NK-92 (cell line): Measurements from ENCODE around the gene GPR61.

Experiments used
- DNase-seq: peaks from one replicate; lab custom pipeline; 2025; ENCODE audit not compliant: unreplicated experiment; lab: John Stamatoyannopoulos, UW

Gene GPR61

DNA sequence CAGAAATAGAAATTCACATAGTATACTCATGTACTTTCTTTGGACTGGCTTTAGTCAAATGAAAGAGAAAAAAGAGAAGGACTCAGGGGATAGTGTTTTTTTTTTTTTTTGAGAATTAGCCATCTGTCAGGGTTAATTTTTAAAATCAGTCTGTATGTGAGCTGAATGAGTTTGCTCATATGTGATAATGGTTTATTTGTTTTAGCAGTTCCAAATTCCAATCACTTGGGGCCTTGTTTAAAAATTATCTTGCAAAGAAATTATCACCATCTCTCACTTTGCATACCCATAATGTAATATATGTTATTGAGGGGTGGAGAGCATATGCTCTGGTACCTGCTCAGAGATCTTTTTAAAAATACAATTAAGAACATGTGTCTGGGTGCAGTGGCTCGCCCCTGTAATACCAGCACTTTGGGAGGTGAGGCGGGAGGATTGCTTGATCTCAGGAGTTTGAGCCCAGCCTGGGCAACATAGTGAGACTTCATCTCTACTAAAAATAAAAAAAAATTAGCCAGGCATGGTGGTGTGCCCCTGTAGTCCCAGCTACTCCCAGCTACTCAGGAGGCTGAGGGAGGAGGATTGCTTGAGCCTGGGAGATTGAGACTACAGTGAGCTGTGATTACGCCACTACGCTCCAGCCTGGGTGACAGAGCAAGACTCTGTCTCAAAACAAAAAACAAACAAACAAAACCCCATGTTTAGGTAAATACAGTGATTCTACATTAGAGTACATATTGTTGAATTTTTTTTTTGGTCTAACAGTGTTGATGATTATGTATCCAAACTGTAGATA is 28.4 kb downstream of the GPR61 start:
- DNase-seq: no peak

DNA sequence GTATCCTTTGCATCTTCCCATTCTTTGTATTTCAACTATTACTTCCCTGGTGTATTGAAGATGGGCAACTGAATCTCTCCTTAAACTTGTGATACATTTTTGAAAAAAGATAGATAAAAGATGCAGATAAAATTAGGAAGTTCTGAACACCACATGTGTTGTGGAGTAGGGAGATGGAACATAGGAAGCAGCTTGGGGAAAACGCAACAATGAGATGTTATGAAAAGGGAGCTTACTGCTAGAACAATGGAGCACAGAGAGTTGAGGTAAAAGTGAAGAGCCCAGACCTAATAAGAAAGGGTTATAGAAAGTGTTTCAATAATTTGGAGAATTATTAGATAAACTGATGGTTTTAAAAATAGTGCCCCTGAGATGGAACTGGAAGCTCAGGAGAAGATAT is 29.7 kb downstream of the GPR61 start:
- DNase-seq: no peak

DNA sequence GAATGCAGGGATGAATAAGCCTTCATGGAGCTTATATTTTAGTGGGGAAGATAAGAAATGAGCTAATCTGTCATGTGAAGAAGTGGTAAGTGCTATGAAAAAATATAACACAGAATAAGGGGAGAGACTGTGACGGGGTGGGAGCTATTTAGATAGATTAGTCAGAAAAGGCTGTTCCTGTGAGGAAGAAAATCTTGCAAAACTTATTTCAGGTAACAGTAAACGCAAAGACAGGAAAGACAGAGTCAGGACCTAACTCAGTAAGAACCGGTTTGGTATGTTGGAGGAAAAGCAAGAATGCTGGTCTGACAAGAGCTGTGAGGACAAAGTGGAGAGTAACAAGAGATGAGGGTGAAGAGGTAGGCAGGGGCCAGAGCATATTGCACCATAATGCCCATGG is 30.7 kb downstream of the GPR61 start:
- DNase-seq: no peak

DNA sequence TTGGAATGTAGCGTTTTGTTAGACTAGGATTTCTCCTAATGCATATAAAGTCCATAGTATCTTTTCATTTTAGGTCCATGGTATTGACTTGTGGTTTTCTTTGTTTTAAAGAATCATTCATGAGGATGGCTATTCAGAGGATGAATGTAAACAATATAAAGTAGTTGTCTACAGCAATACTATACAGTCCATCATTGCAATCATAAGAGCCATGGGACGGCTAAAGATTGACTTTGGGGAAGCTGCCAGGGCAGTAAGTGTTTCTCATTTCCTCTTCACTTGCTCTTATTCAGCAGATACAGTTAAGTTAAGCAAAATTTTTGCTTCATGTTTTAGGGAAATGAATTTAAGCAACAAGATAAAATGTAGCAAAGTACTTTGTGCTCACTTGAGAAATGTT is 34.1 kb downstream of the GPR61 start:
- DNase-seq: no peak

DNA sequence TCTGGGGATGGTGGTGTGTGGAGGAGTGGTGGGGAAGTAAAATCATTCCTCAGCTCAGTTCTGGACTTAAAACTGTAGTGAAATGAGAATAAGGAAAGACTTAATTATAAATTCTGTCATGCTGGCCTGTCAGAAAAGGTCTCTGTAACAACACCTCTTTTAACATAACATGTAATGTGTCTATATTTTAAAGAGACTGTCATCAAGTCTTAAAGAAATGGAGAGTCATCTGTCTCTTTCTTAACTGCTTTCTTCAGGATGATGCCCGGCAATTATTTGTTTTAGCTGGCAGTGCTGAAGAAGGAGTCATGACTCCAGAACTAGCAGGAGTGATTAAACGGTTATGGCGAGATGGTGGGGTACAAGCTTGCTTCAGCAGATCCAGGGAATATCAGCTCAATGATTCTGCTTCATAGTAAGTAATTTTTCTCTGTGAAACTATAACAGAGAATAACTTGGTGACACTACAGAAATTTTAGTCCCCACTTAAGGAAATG is 39.3 kb downstream of the GPR61 start:
- DNase-seq: no peak

DNA sequence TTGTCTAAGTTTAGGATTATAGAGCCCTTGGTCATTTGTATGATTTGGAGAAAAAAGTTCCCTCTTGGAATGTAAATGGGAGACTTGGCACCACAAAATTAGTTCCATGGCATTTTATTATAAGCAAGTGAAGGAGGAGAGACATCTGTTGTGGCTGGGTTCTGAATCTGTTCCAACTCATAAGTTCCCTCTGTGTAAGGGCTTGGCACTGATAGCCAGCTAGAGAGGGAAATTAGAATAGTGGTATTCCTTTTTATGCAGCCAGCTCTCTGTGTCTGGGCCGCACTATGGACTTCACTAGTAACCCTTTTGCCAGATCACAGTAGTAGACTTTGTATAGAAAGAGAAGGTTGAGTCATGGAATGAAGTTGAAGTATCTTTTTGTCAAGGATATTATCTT is 39.8 kb downstream of the GPR61 start:
- DNase-seq: no peak

DNA sequence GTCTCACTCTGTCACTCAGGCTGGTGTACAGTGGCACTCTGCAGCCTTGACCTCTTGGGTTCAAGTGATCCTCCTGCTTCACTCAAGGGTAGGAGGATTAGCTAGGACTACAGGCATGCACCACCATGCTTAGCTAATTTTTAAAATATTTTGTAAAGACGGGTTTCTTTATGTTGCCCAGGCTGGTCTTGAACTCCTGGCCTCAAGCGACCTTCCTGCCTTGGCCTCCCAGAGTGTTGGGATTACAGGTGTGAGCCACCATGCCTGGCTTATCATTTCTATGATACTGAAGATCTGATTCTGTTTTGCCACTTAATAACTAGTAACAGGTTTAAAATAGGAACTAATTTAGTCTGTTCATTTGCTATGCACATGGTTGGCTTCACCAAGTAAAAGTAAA is 42.3 kb downstream of the GPR61 start:
- no peak for DNase-seq

DNA sequence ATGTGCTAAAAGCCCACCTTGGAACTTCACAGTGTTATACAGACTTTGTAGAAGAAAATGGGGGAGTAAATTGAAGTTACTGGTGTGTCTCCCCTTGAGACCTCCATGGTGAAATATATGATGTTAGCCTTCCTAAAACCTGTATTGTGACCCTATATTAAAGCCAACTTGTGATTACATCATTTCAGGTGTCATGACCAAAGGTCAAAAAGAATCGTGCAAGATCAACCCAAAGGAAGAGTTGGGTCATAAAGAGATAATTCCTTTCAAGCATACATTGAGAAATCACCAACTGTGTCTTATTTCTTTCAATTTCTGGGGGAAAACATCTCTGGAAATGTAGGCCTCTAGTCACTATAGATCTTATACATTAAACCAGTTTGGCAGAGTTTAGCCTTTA is 45.1 kb downstream of the GPR61 start:
- no peak for DNase-seq

DNA sequence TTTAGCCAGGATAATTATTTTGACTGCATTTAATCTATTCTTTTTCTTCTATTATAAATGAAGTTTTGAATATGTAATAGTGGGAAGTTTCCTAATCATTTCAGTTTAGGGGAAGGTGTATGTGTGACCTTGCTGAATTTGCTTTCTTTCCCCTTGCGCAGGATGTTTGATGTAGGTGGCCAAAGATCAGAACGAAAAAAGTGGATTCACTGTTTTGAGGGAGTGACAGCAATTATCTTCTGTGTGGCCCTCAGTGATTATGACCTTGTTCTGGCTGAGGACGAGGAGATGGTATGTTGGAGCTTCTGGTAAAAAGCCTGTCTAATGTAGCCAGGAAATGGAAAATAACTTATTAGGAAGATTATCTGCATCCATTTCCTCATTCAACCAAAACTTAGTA is 46.4 kb downstream of the GPR61 start:
- no peak for DNase-seq

DNA sequence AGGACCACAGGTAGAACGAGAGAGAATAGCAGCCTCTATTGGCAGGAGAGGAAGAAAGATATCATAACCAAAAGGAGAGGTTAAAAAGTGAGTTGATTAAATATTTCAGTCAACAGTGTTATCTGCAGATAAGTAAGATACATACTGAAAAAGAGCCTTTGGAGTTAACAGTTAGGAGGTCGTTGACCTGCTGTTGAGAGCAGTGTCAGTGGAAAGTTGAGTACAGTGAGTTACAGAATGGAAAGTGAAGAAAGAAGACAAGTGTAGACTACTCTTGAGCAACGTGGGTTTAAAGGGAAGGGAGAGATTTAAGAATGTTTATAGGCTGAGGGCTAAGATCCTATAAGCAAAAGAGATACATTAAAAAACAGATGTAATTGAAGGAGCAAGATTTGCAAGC is 49.5 kb downstream of the GPR61 start:
- no peak for DNase-seq

DNA sequence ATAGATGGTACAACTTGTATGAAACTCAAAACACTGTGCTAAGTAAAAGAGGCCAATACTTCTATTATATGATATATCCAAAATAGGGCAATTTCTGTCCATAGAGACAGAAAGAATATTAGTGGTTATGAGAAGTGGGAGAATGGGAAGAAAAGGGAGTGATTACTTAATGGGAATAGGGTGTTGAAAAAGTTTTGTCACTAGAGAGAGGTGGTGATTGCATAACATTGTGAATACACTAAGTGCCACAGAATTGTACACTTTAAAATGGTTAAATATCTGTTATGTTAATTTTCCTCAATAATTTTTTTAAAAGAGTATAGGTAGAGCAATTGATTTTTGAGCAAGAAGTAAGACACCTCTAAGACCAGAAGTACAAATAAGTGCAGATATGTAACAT is 50.0 kb downstream of the GPR61 start:
- DNase-seq: no peak

DNA sequence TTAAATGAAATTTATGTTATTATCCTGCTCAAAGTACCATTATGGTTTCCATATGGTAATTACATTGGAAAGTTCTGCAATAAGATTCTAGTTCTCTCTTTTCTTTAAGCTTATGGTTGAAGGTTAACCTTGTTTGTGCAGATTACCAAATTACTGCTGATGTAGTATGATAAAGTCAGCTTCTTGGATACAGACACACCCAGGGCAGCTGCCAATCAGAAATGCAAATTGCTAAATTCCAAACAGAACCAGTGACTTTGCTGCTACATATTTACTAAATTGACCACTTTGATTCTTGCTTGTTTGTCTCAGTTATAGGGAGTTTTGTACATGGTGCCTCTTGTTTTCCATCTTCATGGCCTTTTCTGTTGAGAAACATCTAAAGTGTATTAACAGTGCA is 53.2 kb downstream of the GPR61 start:
- no peak for DNase-seq

DNA sequence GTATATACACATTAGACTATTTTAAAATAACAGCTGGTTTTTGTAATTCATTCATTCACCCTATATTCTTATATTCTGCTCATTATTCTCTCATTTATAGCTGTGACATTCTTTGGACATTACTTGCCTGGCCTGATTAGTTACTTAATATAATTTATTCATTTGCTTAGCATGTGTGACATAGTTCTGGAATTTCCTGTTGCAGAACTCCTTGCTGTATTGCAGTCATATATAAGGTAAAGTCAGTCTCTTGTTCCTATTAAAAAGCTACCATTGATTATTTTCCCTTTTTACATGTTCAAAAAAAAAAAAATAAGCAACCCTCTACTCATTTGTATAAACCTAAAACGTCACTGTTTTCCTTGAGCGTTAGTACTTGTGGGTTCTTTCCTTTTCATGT is 55.9 kb downstream of the GPR61 start:
- DNase-seq: no peak
